NCI-H128 (cell line): ENCODE measurements around the gene DCAF8.
A peak's percentile ranks its signal among the peaks of the same experiment; 100 is the strongest.

Experiments used
- DNase-seq: peaks from one replicate; lab custom pipeline; 2025; ENCODE audit not compliant: unreplicated experiment; lab: John Stamatoyannopoulos, UW

Gene DCAF8

DNA sequence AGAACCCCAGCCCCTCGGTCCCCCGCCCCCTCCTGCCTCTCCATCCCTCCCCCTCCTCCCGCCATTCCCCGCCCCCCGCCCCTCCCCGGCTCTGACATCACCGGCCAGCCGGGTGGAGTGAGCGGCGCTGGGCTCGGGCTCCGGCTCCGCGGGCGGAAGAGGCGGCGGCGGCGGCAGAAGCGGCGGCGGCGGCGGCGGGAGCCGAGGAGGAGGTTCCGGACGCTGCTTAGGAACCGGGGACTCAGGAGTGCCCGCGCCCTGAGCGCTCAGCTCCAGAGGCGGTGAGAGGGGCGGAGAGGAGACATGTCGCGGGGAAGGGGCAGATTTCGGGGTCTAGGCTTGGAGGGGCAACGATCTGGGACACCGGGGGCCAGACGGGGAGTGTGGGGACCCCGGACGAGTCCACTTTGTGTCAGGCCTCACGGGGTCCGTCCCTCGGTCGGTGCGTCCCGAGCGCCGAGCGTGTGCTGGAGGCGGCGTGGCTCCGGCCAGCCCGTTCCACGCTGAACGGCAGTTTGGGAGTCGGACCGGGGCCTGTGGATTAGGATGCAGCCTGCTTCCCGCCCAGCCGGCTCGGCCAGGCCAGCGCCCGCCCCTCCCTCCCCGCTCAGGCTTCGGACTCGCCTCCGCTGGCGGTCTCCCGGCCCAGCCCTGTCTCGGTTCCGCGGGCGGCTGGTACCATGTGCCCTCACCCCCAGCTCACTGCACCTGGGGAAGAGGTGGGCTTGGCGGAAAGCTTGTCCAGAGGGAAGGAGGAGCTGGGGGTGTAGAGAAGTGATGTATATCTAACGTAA lies 56.9 kb downstream of the DCAF8 start, which contains the start of gene PEA15:
TSS of gene PEA15 (plus strand) at position 143 of the 794 bp plus-strand sequence. CDS start 6,161 bp downstream, outside the sequence.
- DNase-seq, result peak; percentile 31

DNA sequence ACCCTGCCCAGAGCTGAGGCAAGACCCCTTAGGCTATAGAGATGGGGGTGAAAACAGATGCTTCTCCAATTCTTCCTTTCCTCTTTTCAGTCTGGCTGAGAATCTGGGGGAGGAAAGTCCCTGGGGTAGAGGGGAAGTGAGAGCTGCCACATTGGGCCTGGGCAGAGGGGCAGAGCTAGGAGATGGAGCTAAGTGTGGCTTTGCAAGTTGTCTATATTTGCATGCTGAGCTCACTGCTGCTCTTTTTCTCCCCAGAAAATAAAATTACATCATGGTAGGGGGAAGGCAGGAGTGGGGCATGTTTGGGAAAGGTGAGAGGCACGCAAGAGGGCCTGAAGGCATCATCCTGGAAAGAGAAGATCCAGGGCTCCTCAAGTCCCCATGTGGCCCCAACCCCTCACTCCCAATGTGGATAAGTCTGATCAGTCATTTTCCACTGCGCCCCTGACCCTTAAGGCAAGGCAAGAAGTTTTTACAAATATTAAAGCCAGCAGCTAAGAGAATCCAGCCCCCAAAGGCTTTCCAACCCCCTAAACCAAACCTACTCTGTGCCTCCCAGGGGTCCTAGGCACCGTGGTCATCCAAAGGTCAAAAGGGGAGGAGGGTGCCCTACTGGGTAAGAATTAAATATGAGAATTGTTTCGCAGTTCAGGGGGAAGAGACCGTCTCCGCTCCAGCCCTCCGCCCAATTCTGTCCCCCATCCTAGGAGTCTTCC lies 57.7 kb downstream of the DCAF8 start:
- no peak for DNase-seq

DNA sequence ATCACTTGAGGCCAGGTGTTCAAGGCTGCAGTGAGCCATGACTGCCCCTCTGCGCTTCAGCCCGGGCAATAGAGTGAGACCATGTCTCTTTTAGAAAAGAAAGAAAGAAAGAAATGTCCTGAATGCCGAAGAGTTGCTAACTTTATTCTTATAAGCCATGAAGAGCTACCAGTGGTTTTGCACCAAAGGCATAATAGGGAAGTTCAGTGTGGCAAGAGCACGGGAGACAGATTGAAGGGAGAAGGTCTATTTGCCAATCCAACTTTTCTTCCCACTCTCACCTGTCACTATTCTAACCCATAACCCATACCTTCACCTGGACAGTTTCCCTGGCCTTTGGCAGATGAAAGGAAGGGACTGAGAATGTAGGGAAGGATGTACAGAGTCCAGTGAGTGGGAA lies 61.6 kb downstream of the DCAF8 start:
- DNase-seq, result no peak

DNA sequence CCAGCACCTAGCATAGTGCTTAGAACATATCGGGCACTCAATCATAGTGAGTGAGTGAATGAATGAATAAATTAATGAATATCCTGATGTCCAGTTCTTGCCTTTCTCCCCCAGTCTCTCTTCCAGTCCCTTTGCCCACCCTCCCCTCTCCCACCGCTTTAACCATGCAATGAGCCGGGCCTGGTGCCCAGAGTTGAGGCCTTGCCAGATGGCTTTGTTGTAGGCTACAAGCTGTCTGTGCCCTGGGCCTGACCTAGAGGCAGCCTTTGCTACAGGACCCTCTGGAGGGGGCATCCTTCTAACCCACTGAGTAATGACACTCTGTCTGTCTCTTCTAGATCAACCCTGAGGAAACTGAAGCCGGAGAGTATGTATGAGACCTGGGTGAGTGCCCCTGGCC lies 65.1 kb downstream of the DCAF8 start:
- no peak for DNase-seq

DNA sequence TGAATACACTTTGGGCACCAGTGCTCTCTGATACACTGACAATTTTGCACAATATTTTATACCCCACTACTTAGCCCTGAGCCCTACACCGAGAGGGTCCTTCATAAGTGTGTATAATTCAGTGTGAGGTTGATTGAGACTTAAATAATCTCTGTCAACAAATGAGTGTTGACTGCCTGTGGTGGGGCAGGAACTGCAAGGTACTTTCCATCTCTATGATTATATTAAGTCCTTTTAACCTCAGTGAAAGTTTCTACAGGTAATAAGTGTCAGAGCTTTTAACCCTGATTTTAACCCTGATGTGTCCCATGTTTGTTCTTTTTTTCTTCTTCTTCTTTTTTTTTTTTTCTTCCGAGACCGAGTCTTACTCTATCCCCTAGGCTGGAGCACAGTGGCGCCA lies 66.2 kb downstream of the DCAF8 start:
- DNase-seq, result no peak

DNA sequence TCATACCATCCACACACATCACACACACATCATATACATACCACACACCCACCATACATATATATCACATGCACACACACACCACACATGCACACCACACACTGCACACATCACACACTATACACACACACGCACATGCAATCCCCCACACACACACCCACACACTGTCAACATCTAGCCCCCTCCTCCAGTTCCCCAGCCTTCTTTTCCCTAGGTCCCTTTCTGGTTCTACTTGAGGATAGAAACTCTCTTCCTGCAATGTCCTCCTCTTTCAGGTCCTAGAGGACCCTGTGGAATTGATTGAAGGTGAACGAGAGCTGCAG lies 67.7 kb downstream of the DCAF8 start:
- DNase-seq, result no peak

DNA sequence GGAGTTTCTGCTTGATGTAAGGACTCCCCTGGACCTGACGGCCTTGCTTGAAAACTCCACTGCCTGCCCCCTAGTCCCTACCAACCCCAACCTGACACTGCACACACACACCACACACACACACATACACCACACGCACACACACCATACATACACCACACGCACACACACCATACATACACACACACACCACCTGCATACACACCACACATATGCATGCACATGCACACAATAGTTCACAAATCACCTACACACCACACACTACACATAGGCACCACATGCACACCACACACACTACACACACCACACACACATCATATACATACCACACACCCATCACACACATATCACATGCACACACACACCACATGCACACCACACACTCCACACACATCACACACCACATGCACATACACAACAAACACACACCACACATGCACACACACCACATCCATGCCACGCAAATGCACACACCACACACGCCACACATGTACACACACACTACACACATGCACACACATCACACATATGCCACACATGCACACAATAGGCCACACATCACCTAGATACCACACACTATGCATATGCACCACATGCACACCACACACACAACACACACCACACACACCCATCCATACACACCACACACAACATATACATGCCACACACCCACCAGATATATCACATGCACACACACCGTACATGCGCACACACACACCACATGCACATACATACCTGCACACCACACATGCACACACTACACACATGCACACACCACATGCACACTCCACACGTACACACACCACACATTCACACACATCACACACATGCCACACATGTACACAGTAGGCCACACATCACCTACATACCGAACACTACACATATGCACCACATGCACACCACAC lies 68.3 kb downstream of the DCAF8 start:
- DNase-seq, result no peak

DNA sequence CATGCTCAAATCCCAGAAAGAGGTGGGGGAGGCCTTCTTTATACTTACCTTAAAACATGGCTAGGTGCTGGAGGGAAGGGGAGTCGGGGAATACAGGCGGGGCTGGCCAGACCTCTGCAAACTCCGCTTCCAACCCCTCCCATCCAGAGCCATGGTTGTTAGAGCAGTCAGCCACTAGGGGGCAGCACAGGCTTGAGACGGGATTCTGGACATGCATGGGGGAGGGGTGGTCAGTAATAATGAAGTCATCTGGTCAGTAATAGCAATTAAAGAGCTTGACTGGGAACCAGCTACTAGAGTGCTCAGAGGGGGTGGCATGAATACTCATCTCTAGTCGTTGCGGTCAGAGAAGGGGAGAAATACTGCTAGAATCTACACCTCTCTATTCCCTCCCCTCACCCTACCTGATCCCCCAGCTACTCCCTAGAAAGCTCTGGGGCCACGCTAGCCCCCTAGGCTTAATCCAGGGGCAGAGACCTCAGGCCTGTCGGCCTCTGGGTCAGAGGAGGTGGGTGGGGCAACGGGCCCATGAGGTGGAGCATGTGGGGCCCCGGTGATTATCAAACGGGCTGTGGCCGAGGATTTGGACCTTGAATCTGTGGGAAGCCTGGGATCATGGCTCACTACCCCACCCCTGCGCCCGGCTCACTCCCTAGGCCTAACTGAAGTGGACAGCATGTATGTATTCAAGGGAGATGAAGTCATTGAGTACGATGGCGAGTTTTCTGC lies 69.1 kb downstream of the DCAF8 start:
- DNase-seq, result peak; percentile 41

DNA sequence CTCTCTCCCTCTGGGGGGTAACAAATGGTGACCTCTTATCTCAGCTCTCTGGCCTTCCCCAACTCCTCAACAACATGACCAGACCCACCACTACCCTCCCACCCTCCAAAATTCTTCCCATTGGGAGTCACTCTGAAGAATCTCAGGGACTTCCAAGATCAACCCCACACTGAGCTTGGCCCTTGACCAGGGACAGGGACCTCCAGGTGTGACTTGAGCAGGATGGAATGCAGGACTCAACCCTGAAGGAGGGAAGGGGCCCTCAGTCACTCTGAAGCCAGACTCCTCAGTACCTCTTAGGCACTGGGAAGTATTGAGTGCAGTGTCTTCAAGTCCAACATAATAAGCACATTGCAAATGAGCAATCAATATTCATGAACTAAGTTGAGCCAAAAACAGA lies 70.1 kb downstream of the DCAF8 start:
- no peak for DNase-seq

DNA sequence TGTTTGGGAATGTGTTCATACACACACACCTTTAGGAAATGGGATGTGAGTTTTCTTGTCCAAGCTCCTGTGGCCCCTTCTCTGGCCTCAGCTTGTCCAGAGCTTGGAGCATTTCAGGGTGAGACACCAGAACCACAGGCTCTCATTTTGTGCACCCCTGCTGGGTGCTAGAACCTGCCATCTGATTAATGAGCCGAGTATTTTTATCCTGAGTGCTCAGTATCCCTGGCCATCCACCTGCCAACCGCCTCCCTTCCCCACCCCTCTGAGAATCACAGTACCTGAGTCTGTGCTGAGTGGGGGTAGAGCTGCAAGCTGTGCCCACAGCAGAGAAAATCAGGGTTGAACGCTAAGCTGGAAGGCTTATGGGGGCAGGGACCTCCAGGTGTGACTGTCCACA lies 70.6 kb downstream of the DCAF8 start:
- DNase-seq, result no peak

DNA sequence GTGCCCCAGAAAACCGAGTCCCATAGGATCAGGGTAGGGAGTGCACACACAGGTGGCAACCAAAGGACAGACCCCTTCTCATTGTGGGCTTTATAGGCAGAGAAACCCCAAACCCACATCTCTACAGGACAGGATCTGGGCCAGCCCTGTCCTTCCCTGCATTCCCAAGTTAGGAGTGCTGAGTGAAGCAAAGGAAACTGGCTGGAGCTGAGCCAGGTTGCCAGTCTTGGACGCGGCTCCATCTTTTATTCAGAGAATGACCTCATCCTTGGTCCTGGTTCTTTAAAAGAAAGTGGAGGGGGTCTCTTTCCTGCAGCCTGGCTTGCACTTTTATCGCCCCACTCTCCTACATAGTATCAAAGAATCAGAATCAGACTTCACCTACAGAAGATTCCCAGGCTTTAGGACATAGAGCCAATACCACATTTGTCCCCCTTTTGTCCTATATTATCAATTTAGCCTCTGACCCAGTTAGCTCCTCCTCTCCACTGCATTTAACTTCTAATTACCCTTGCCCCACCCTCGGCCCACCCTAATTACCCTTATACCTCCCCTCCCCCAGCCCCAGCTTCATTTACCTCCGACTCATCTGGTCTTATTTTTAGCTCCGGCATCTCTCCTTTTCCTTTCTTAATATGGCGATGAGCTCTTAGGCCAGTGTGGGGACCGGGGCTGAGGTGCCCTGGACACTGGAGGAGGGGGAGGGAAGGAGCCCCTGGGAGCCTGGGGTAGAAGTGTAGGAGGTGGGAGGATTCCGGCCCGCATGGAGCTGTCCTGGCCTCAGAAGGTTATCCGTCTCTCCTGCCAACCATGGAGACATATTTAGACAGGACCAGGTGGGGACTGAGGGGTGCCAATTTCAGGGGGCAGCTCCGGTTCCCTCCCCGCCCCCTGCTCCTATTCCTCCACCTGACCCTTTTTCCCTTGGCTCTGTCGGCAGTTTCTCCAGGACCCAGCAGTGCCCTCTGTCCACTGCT lies 72.4 kb downstream of the DCAF8 start, which contains the start of gene CASQ1:
TSS of gene CASQ1 (plus strand) at position 927 of the 977 bp plus-strand sequence. CDS start 177 bp downstream, outside the sequence.
- no peak for DNase-seq

DNA sequence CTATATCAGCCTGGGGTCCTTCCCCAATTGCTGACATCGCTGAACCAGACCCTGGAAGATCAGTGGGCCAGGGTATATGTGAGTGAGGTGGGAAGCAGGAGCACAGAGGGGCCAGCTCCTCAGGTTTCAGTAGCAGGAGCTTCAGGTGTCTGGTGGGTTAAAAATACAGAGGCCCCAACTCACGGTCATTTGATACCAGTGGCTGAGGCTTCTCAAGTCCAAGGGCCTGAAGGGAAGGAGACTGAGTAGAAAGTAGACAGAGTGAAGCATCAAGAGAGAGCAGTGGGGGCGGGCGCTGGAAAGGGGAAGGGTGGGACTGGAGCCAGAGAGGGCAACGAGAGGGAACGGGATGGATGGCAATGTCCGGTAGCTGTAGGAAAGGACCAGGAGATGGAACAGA lies 74.0 kb downstream of the DCAF8 start:
- DNase-seq, result no peak

DNA sequence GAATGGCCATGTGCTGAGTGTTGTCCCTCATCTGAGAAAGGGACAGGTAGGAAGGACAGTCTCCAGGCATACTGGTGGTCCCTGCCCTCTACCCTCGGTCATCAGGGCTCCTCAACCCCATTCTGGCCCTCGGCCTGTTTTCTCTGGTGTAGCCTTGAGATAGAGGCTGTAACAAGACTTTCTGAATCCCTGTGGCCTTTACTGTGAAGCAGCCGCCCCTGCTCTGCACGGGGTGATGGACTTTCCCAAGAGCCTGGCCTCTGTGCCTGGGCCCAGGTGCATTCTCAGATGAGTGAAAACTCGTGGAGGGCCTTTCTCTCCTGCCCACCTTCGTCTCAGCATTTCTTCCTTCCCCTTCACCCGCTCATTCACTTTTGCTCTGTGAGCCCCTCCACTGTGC lies 74.9 kb downstream of the DCAF8 start:
- DNase-seq, result no peak

DNA sequence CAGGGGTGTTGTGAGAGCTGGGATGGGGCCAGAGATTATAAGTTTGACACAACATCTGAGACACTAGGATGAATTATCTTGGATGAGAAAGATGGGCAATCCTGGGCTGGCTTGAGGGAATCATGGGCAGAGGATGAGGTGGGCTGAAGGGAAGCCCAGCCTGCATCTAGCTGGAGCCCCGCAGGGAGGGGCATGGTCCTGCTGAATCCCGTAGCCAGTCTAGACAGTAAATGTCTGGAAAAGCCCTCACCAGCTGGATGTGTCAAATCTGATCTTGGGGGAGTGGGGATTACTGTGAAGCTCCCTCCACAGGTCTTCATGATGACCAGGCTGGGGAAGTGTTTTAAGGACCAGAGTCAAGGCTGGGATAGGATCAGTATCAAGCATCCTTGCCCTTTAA lies 75.6 kb downstream of the DCAF8 start:
- no peak for DNase-seq

DNA sequence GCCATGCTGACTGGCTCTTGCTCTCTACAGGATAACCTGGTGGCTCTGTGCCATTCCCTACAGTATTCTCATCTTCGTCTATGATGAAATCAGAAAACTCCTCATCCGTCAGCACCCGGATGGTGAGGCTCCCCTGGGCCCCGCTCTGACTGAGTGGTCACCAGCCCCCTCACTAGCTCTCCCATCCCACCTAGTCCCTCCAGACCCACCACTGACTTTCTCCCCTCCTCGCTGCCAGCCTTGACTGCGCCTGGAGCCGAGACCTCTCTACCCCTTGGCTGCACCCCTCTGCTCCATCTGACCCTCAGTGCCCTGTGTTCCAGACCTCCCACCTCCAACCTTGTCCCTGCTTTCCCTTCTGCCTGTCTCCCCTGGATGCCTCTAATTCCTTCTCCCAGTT lies 76.1 kb downstream of the DCAF8 start:
- DNase-seq, result no peak

DNA sequence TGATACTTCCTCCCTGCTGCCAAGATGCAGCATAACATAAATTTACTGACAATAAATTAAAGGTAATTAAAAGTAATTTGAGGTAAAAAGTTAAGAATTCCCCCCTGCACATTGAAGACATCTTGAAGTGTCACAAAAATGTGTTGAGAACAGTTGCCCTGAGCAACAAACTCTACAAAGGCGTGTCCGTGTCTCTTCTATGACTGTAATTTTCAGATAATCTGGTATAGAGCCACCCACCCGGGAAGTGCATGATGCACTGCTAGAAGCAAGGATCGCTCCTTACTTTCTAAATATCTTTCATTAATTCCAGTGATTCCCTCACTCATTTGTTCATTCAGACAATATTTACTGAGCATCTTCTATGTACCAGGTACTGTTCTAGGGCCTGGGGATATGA lies 83.0 kb downstream of the DCAF8 start:
- DNase-seq, result no peak

DNA sequence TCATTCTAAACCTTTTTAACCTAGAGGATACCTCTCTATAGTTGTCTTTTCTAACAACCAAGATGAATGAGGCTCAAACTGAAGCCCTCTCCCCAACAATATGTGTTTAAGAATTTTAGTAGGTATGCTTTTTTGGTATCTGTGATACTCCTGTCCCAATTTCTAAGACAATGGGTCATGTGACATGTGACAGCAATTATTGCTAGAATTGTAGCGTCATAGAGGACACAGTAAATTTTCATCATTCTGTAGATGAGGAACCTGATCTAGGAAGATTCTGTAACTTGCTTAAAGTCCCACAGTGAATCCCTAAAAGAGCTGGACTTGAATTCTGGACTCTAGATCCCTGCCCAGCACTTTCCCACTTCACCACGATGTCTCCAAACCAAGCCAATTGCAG lies 83.6 kb downstream of the DCAF8 start:
- no peak for DNase-seq

DNA sequence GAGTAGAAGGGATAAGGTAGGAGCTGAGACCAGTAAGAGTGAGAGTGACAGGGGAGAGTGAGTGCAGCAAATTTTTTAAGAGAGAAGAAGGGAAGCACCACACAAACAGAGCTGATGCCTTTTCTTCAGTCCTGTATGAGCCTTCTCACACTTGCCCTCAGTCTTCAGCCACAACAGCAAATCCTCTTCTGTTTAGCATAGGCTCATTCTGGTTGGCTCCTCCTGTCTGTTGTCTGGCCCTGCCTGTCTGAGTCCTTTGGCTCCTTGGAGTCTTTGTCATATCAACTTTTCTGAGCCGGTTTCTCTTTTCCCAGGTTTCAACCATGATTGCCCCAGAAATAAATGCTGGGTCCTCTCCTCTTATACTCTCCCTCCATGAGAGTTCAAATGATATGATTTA lies 84.7 kb downstream of the DCAF8 start:
- no peak for DNase-seq

DNA sequence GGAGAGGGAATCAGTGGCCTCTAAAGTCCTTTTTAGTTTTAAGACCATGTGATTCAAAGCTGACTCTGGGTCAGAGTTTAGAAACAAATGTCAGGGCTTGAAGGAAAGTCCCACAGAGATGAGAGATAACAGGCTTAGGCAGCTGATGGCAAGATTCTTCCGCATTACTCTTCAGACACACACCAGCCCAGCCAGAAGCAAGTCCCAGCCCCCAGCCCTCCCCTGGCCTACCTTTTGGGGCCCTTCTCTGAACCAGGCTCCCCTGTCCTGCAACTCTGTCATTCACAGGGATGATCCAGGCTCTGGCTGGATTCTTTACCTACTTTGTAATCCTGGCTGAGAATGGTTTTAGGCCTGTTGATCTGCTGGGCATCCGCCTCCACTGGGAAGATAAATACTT lies 85.1 kb downstream of the DCAF8 start:
- DNase-seq, result no peak

DNA sequence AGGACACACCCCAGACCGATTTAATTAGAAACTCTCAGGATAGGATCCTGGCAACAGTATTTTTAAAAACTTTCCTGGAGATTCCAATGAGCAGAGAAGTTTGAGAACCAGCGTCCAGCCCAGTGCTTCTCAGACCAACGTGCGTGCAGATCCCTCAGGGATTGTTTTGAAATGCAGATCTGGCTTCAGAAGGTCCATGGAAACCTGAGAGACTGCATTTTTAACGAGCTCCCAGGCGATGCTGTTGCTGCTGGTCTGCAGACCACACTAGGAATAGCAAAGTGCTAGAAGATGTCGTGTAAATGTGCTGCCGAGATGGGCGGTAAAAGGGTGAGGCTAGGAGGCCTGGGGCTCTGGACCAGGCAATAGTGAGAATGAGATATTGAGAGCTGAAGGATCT lies 90.4 kb downstream of the DCAF8 start:
- no peak for DNase-seq
